SK-N-SH (cell line): ENCODE measurements around the gene PSMD3. TPM values are rescaled to one million over a fixed set of nuclear protein-coding genes. Genes with fewer than 3 reads are reported as not detected.

Experiments
- CTCF ChIA-PET: fragments of 300-600, 350-600 bp; formaldehyde crosslinking; extraction: SDS; loops from one replicate; lab custom pipeline; 2021; lab: Yijun Ruan, JAX
- POLR2A ChIA-PET: fragments of 350-600 bp; sonication (Branson Sonifier 250); formaldehyde crosslinking; extraction: SDS; loops from one replicate; lab custom pipeline; 2020; ENCODE audit warnings: antibody characterized with exemption, inconsistent platforms; lab: Yijun Ruan, JAX
- DNase-seq: peaks from one replicate; pipeline ENCODE4 v3.0.0; 2012
- H2AFZ ChIP-seq: fragments of 200-600 bp; sonication (generic); 2 replicates; pipeline ENCODE4 v1.8.1; 2016; ENCODE audit warnings: antibody characterized with exemption, mild to moderate bottlenecking, low read depth
- H3F3A ChIP-seq: fragments of 200-600 bp; sonication (generic); replicated peaks from 2 replicates; pipeline ENCODE3; 2016; ENCODE audit warnings: antibody characterized with exemption, mild to moderate bottlenecking; ENCODE audit not compliant: insufficient read depth
- H3K27ac ChIP-seq, 2 experiments: fragments of 200-500 bp in 1 of 2; fragments of 200-600 bp in 1 of 2; sonication (Bioruptor generic) in 1 of 2; sonication (generic), shearing (Covaris generic) in 1 of 2; 2 replicates each; pipeline versions ENCODE4 v1.5.1 to v1.6.1; 2014 to 2016; ENCODE audit warnings: low read depth in 2 of 2, inconsistent platforms in 1 of 2, low read length in 1 of 2, mild to moderate bottlenecking in 1 of 2, mixed read lengths in 1 of 2
- H3K27me3 ChIP-seq: fragments of 200-600 bp; sonication (generic), shearing (Covaris generic); 2 replicates; pipeline ENCODE4 v1.6.1; 2016; ENCODE audit warnings: mixed run types; ENCODE audit not compliant: insufficient read depth
- H3K36me3 ChIP-seq, 2 experiments: fragments of 200-500 bp in 1 of 2; fragments of 200-600 bp in 1 of 2; sonication (Bioruptor generic) in 1 of 2; sonication (generic) in 1 of 2; replicated peaks in 1 of 2; 2 replicates each; pipeline versions ENCODE3 to v1.5.1; 2014 to 2016; ENCODE audit warnings: low read length in 1 of 2, mild to moderate bottlenecking in 1 of 2; ENCODE audit not compliant: insufficient read depth in 2 of 2, control insufficient read depth in 1 of 2
- H3K4me1 ChIP-seq, 2 experiments: fragments of 200-500 bp in 1 of 2; fragments of 200-600 bp in 1 of 2; sonication (Bioruptor generic) in 1 of 2; sonication (generic), shearing (Covaris generic) in 1 of 2; 2 replicates each; pipeline versions ENCODE4 v1.5.1 to v1.6.1; 2014 to 2016; ENCODE audit warnings: low read depth in 1 of 2, low read length in 1 of 2, mixed run types in 1 of 2; ENCODE audit not compliant: insufficient read depth in 2 of 2, control insufficient read depth in 1 of 2
- H3K4me2 ChIP-seq: fragments of 200-600 bp; sonication (generic), shearing (Covaris generic); 2 replicates; pipeline ENCODE4 v1.6.1; 2017; ENCODE audit warnings: mixed run types
- H3K4me3 ChIP-seq, 2 experiments: fragments of 200-500 bp in 1 of 2; fragments of 200-600 bp in 1 of 2; sonication (Bioruptor generic) in 1 of 2; sonication (generic), shearing (Covaris generic) in 1 of 2; 2 replicates each; pipeline versions ENCODE4 v1.5.1 to v1.8.1; 2014 to 2016; ENCODE audit warnings: low read depth in 2 of 2, inconsistent platforms in 1 of 2, low read length in 1 of 2, mild to moderate bottlenecking in 1 of 2, mixed read lengths in 1 of 2, moderate library complexity in 1 of 2
- H3K79me2 ChIP-seq: fragments of 200-600 bp; sonication (generic); 2 replicates; pipeline ENCODE4 v1.8.1; 2017; ENCODE audit warnings: mild to moderate bottlenecking; ENCODE audit not compliant: insufficient read depth
- H3K9ac ChIP-seq: fragments of 200-600 bp; sonication (generic); 2 replicates; pipeline ENCODE4 v1.6.1; 2017; ENCODE audit warnings: mixed run types
- H3K9me2 ChIP-seq: fragments of 200-600 bp; sonication (generic); 2 replicates; pipeline ENCODE4 v1.6.1; 2017; ENCODE audit warnings: mixed run types
- H3K9me3 ChIP-seq: fragments of 200-600 bp; sonication (generic); 2 replicates; pipeline ENCODE4 v1.6.1; 2017; ENCODE audit warnings: mixed run types, mild to moderate bottlenecking, moderate library complexity
- H4K20me1 ChIP-seq: fragments of 200-600 bp; sonication (generic); 2 replicates; pipeline ENCODE4 v1.6.1; 2017; ENCODE audit warnings: mild to moderate bottlenecking, mixed run types; ENCODE audit not compliant: insufficient read depth
- CHD2 ChIP-seq: fragments of 150-350 bp; IDR thresholded peaks from 2 replicates; pipeline ENCODE4 v1.6.1; 2018; ENCODE audit warnings: low read length; ENCODE audit not compliant: partially characterized antibody
- ELF1 ChIP-seq: IDR thresholded peaks from 2 replicates; pipeline ENCODE4 v1.4.0; 2012
- FOSL2 ChIP-seq: IDR thresholded peaks from 2 replicates; pipeline ENCODE4 v1.4.0; 2012; ENCODE audit warnings: low read depth, mild to moderate bottlenecking, moderate library complexity, borderline replicate concordance
- FOXJ3 ChIP-seq: sonication (generic); formaldehyde crosslinking; IDR thresholded peaks from 2 replicates; pipeline ENCODE4 v1.5.1; 2020; ENCODE audit warnings: mild to moderate bottlenecking, missing genetic modification reagents
- JUND ChIP-seq: IDR thresholded peaks from 2 replicates; pipeline ENCODE4 v1.4.0; 2012
- MXI1 ChIP-seq: IDR thresholded peaks from 2 replicates; pipeline ENCODE4 v1.6.1; 2012; ENCODE audit warnings: mild to moderate bottlenecking, low read depth, low read length, improper control_type of control experiment
- NFIC ChIP-seq: IDR thresholded peaks from 2 replicates; pipeline ENCODE4 v1.4.0; 2012; ENCODE audit warnings: borderline replicate concordance
- NRF1 ChIP-seq: IDR thresholded peaks from 2 replicates; pipeline ENCODE4 v1.6.1; 2012; ENCODE audit warnings: low read depth, mild to moderate bottlenecking, low read length
- POLR2AphosphoS5 ChIP-seq: IDR thresholded peaks from 2 replicates; pipeline ENCODE4 v1.6.1; 2012; ENCODE audit warnings: low read depth, low read length
- REST ChIP-seq: IDR thresholded peaks from 2 replicates; pipeline ENCODE4 v1.6.1; 2012; ENCODE audit warnings: mild to moderate bottlenecking, low read depth, low read length, moderate library complexity
- RFX5 ChIP-seq: IDR thresholded peaks from 2 replicates; pipeline ENCODE4 v1.6.1; 2012; ENCODE audit warnings: mild to moderate bottlenecking, improper control_type of control experiment, low read length
- RXRA ChIP-seq: IDR thresholded peaks from 2 replicates; pipeline ENCODE4 v1.4.0; 2012; ENCODE audit warnings: low read depth, mild to moderate bottlenecking, borderline replicate concordance
- SIN3A ChIP-seq: IDR thresholded peaks from 2 replicates; pipeline ENCODE4 v1.6.1; 2012; ENCODE audit warnings: low read depth, mild to moderate bottlenecking, low read length, moderate library complexity, borderline replicate concordance
- TCF12 ChIP-seq: IDR thresholded peaks from 2 replicates; pipeline ENCODE4 v1.4.0; 2012
- TEAD4 ChIP-seq: IDR thresholded peaks from 2 replicates; pipeline ENCODE4 v1.4.0; 2012; ENCODE audit warnings: mild to moderate bottlenecking, borderline replicate concordance; ENCODE audit not compliant: insufficient read depth
- USF1 ChIP-seq: IDR thresholded peaks from 2 replicates; pipeline ENCODE4 v1.4.0; 2012; ENCODE audit warnings: low read depth, borderline replicate concordance
- YY1 ChIP-seq: IDR thresholded peaks from 2 replicates; pipeline ENCODE4 v1.4.0; 2012; ENCODE audit warnings: low read depth, mild to moderate bottlenecking
- ZBTB33 ChIP-seq: IDR thresholded peaks from 2 replicates; pipeline ENCODE4 v1.4.0; 2012; ENCODE audit warnings: low read depth, borderline replicate concordance
- WGBS: methylation state at CpG from one replicate; pipeline ENCODE4 v1.1.6; 2017; ENCODE audit warnings: low lambda C conversion rate; 5-methylcytosine and 5-hydroxymethylcytosine counted together
- polyA plus RNA-seq, 3 experiments: library from polyadenylated mRNA; depleted of rRNA; stranded (reverse); fragments of >200 nt; gene quantifications; 2 replicates each; pipeline ENCODE4 v1.2.3, GENCODE V29; 2012
- TF ChIP-seq, protein P1 (sequence below): fragments of 200-600 bp; sonication (generic); IDR thresholded peaks from 2 replicates; pipeline ENCODE4 v1.6.1; 2017; ENCODE audit warnings: antibody characterized with exemption, mild to moderate bottlenecking, moderate library complexity

Gene PSMD3
- polyA plus RNA-seq, 1 of the 3 experiments (the other 2 are of a cell fraction), result 104 TPM

GRCh38 chr17:40031706-40032105 lies 51.1 kb downstream of the PSMD3 start:
- no peak overlapping the region for H3K4me3 ChIP-seq
- no peak overlapping the region for H2AFZ ChIP-seq
- peaks cover 10 to 44% of the 10 kb centered on the region in 2 experiments for H3K36me3 ChIP-seq
- no peak overlapping the region for H3K4me2 ChIP-seq
- H3K4me1 ChIP-seq, result no peaks in the 10 kb centered on the region; a peak in 1 of 4 replicates
- no peaks in the 10 kb centered on the region for H3K27me3 ChIP-seq
- H3K9me2 ChIP-seq, result no peaks in the 10 kb centered on the region
- 92% methylated on average over 8 of the region's 11 CpGs for WGBS
- TF ChIP-seq MXI1 (no peak), FOXJ3 (no peak), NFIC (no peak), TCF12 (no peak), RXRA (no peak), TEAD4 (no peak), YY1 (no peak), ZBTB33 (no peak), CHD2 (no peak), FOSL2 (no peak), USF1 (no peak), RFX5 (no peak), ELF1 (no peak), REST (no peak), JUND (no peak), NRF1 (no peak), SIN3A (no peak), POLR2AphosphoS5 (no peak)
- TF ChIP-seq, protein P1, sequence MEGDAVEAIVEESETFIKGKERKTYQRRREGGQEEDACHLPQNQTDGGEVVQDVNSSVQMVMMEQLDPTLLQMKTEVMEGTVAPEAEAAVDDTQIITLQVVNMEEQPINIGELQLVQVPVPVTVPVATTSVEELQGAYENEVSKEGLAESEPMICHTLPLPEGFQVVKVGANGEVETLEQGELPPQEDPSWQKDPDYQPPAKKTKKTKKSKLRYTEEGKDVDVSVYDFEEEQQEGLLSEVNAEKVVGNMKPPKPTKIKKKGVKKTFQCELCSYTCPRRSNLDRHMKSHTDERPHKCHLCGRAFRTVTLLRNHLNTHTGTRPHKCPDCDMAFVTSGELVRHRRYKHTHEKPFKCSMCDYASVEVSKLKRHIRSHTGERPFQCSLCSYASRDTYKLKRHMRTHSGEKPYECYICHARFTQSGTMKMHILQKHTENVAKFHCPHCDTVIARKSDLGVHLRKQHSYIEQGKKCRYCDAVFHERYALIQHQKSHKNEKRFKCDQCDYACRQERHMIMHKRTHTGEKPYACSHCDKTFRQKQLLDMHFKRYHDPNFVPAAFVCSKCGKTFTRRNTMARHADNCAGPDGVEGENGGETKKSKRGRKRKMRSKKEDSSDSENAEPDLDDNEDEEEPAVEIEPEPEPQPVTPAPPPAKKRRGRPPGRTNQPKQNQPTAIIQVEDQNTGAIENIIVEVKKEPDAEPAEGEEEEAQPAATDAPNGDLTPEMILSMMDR, result no peak
- H3K9ac ChIP-seq, result no peak overlapping the region
- no peaks in the 10 kb centered on the region for H3K79me2 ChIP-seq
- ChIA-PET POLR2A (no interaction called here), CTCF (interaction anchor here (1.1 to 9.5 kb wide), 4 partner anchors 17 to 82 kb away, joined by 3 to 67 read pairs (median 24); partner anchors contain the start of gene CSF3)
- no peaks in the 10 kb centered on the region for H4K20me1 ChIP-seq
- no peaks in the 10 kb centered on the region for H3K9me3 ChIP-seq
- no peak overlapping the region for H3K27ac ChIP-seq
- DNase-seq, result no peak
- peaks cover 4% of the 10 kb centered on the region for H3F3A ChIP-seq
